HL-60 (cell line): ENCODE results near the gene ALS2CL.

ENCODE experiments used
- CTCF ChIP-seq: IDR thresholded peaks from one replicate; pipeline ENCODE4 v1.5.1; 2011; ENCODE audit warnings: low read length, control low read depth, inconsistent platforms; ENCODE audit not compliant: insufficient read depth
- POLR2AphosphoS5 ChIP-seq: IDR thresholded peaks from 2 replicates; pipeline ENCODE4 v1.6.1; 2012; ENCODE audit warnings: low read depth

- no peak for TF ChIP-seq CTCF
- TF ChIP-seq POLR2AphosphoS5, result no peak
These were observed 35.6 kb upstream of the ALS2CL start for GRCh38 chr3:46729038-46729437.
